ENCODE measurements around the gene TBX10.
A peak's percentile ranks its signal among the peaks of the same experiment; 100 is the strongest.

The TBX10 gene

GRCh38 chr11:67584205-67584880 is 55.2 kb downstream of the TBX10 start:
- H2AFZ ChIP-seq (ENCODE audit: low read length) = peak overlapping the region; percentile 50; the same call in 1 of the 2 replicates
- H3K9ac ChIP-seq (ENCODE audit: low read length) = peak overlapping the region; percentile 78
- peak overlapping the region; percentile 63 for H3K27ac ChIP-seq (ENCODE audit: low read length)
- H3K27me3 ChIP-seq (replicated peaks; ENCODE audit: insufficient read depth, low read length) = 0 out of 2 replicates have a peak, but pooled peaks cover 9% of the 10 kb centered on the region
- no peaks in the 10 kb centered on the region for H3K9me3 ChIP-seq (replicated peaks; ENCODE audit: insufficient read depth, low read length)
- peaks cover 8% of the 10 kb centered on the region; the same call in 1 of the 2 replicates for H3K36me3 ChIP-seq (replicated peaks; ENCODE audit: insufficient read depth, low read length)
- H3K4me3 ChIP-seq (ENCODE audit: low read length) = peak overlapping the region; percentile 73
- peak overlapping the region; percentile 95 for H3K4me2 ChIP-seq (ENCODE audit: low read depth, low read length)
- peaks cover 48% of the 10 kb centered on the region for H3K4me1 ChIP-seq (ENCODE audit: low read length)
- peaks cover 24% of the 10 kb centered on the region for H3K79me2 ChIP-seq (ENCODE audit: low read length)
- TF ChIP-seq CTCF (IDR thresholded peaks at IDR 0.05; ENCODE audit: low read length) = no peak
- TF ChIP-seq EZH2 (optimal IDR thresholded peaks at IDR 0.05; ENCODE audit: low read depth, low read length) = no peak
- no peak for TF ChIP-seq EZH2phosphoT487 (IDR thresholded peaks at IDR 0.05; ENCODE audit: low read length)
- peaks cover 3% of the 10 kb centered on the region; the same call in 1 of the 2 replicates for H4K20me1 ChIP-seq (ENCODE audit: insufficient read depth, low read length)
- H3F3A ChIP-seq (ENCODE audit: insufficient read depth, low read length) = peaks cover 44% of the 10 kb centered on the region
- DNase-seq = peak; percentile 39
- no peaks in the 10 kb centered on the region for H3K9me2 ChIP-seq (replicated peaks; ENCODE audit: insufficient read depth, low read length)

GRCh38 chr11:67583247-67584204 is 56.0 kb downstream of the TBX10 start, which contains the start of gene GSTP1:
Gene GSTP1 (plus strand): TSS chr11:67583812. CDS start chr11:67583844, 32 bp downstream.
- peaks cover 8% of the 10 kb centered on the region; the same call in 1 of the 2 replicates for H3K36me3 ChIP-seq (replicated peaks; ENCODE audit: insufficient read depth, low read length)
- peak within 1 kb of the TSS; percentile 73 for H3K4me3 ChIP-seq (ENCODE audit: low read length)
- peaks cover 50% of the 10 kb centered on the region for H3K4me1 ChIP-seq (ENCODE audit: low read length)
- H3K79me2 ChIP-seq (ENCODE audit: low read length) = peaks cover 24% of the 10 kb centered on the region
- peaks cover 3% of the 10 kb centered on the region; the same call in 1 of the 2 replicates for H4K20me1 ChIP-seq (ENCODE audit: insufficient read depth, low read length)
- peaks cover 9% of the 10 kb centered on the region; the same call in 1 of the 2 replicates for H3K27me3 ChIP-seq (replicated peaks; ENCODE audit: insufficient read depth, low read length)
- no peaks in the 10 kb centered on the region for H3K9me3 ChIP-seq (replicated peaks; ENCODE audit: insufficient read depth, low read length)
- peak within 1 kb of the TSS; percentile 95 for H3K4me2 ChIP-seq (ENCODE audit: low read depth, low read length)
- no peaks in the 10 kb centered on the region for H3K9me2 ChIP-seq (replicated peaks; ENCODE audit: insufficient read depth, low read length)
- TF ChIP-seq EZH2phosphoT487 (IDR thresholded peaks at IDR 0.05; ENCODE audit: low read length) (no peak), CTCF (IDR thresholded peaks at IDR 0.05; ENCODE audit: low read length) (peak; percentile 56), EZH2 (optimal IDR thresholded peaks at IDR 0.05; ENCODE audit: low read depth, low read length) (no peak)
- H3K9ac ChIP-seq (ENCODE audit: low read length) = peak within 1 kb of the TSS; percentile 78
- DNase-seq = peak; percentile 91
- H3F3A ChIP-seq (ENCODE audit: insufficient read depth, low read length) = peaks cover 44% of the 10 kb centered on the region
- peak within 1 kb of the TSS; percentile 69 for H2AFZ ChIP-seq (ENCODE audit: low read length)
- H3K27ac ChIP-seq (ENCODE audit: low read length) = peak within 1 kb of the TSS; percentile 63

GRCh38 chr11:67582011-67582410 is 57.6 kb downstream of the TBX10 start:
- Histone ChIP-seq H3K4me3 (ENCODE audit: low read length) (no peak overlapping the region), H3K4me2 (ENCODE audit: low read depth, low read length) (peak overlapping the region; percentile 10; the same call in 1 of the 2 replicates), H2AFZ (ENCODE audit: low read length) (no peak overlapping the region), H3K27ac (ENCODE audit: low read length) (no peak overlapping the region; the same call in 1 of the 2 replicates), H3K4me1 (ENCODE audit: low read length) (peaks cover 36% of the 10 kb centered on the region), H4K20me1 (ENCODE audit: insufficient read depth, low read length) (peaks cover 3% of the 10 kb centered on the region; the same call in 1 of the 2 replicates), H3K79me2 (ENCODE audit: low read length) (peaks cover 24% of the 10 kb centered on the region), H3F3A (ENCODE audit: insufficient read depth, low read length) (peaks cover 31% of the 10 kb centered on the region), H3K9ac (ENCODE audit: low read length) (no peak overlapping the region), H3K9me3 (replicated peaks; ENCODE audit: insufficient read depth, low read length) (no peaks in the 10 kb centered on the region), H3K9me2 (replicated peaks; ENCODE audit: insufficient read depth, low read length) (no peaks in the 10 kb centered on the region), H3K36me3 (replicated peaks; ENCODE audit: insufficient read depth, low read length) (peaks cover 8% of the 10 kb centered on the region; the same call in 1 of the 2 replicates), H3K27me3 (replicated peaks; ENCODE audit: insufficient read depth, low read length) (peaks cover 19% of the 10 kb centered on the region)
- TF ChIP-seq CTCF (IDR thresholded peaks at IDR 0.05; ENCODE audit: low read length) = no peak
- no peak for TF ChIP-seq EZH2phosphoT487 (IDR thresholded peaks at IDR 0.05; ENCODE audit: low read length)
- no peak for TF ChIP-seq EZH2 (optimal IDR thresholded peaks at IDR 0.05; ENCODE audit: low read depth, low read length)
- no peak for DNase-seq
